HG03103 (cell line): Measurements from ENCODE around the gene ABCB8.

Experiments used
- ATAC-seq: cut with Tn5 transposase; IDR thresholded peaks from one replicate; pipeline ENCODE4 v1.9.1; 2021; ENCODE audit warnings: low read depth; ENCODE audit not compliant: unreplicated experiment

Gene ABCB8

GRCh38 chr7:151028131-151028947, at the start of gene ABCB8:
Gene ABCB8 (plus strand): TSS chr7:151028450. CDS start chr7:151028516, 66 bp downstream.
- ATAC-seq: peak; percentile 95

- no peak for ATAC-seq
Measured at GRCh38 chr7:150979713-150980390, 48.4 kb upstream of the ABCB8 start.

- ATAC-seq: no peak
Measured at GRCh38 chr7:150980663-150981062, 47.6 kb upstream of the ABCB8 start.

- no peak for ATAC-seq
Measured at GRCh38 chr7:150981644-150982043, 46.6 kb upstream of the ABCB8 start.

GRCh38 chr7:150982351-150982750, 45.9 kb upstream of the ABCB8 start:
- ATAC-seq: no peak

- no peak for ATAC-seq
Measured at GRCh38 chr7:150983893-150984368, 44.3 kb upstream of the ABCB8 start.

- ATAC-seq: no peak
Measured at GRCh38 chr7:150986099-150986512, 42.1 kb upstream of the ABCB8 start.

GRCh38 chr7:150986556-150986955, 41.7 kb upstream of the ABCB8 start:
- no peak for ATAC-seq

GRCh38 chr7:150988230-150989226, 39.7 kb upstream of the ABCB8 start:
- no peak for ATAC-seq

- ATAC-seq: no peak
Measured at GRCh38 chr7:150989456-150989855, 38.8 kb upstream of the ABCB8 start.

- ATAC-seq: no peak
Measured at GRCh38 chr7:150990416-150991186, 37.6 kb upstream of the ABCB8 start, which contains the start of gene NOS3. Gene NOS3 (plus strand): TSS chr7:150991017. CDS start chr7:150993804, 2,787 bp downstream.

- no peak for ATAC-seq
Measured at GRCh38 chr7:150992051-150992640, 36.1 kb upstream of the ABCB8 start.

- ATAC-seq: peak; percentile 60
Measured at GRCh38 chr7:150992833-150993302, 35.4 kb upstream of the ABCB8 start.

- no peak for ATAC-seq
Measured at GRCh38 chr7:150993511-150993910, 34.7 kb upstream of the ABCB8 start.

- ATAC-seq: no peak
Measured at GRCh38 chr7:150994141-150994837, 34.0 kb upstream of the ABCB8 start.

GRCh38 chr7:150994838-150995510, 33.3 kb upstream of the ABCB8 start:
- no peak for ATAC-seq

GRCh38 chr7:150996376-150997074, 31.7 kb upstream of the ABCB8 start:
- ATAC-seq: no peak
